CD4-positive, alpha-beta T cell treated with Interleukin-6 at 100 ng/mL for 8 hours (primary cell): Measurements from ENCODE around the gene OR5A2.
"Not testable (repeated sequence)": the region's sequence is repeated elsewhere in the genome, so short reads cannot be mapped to it uniquely, and the experiment has no call there.

ENCODE experiments used
- DNase-seq: peaks from one replicate; pipeline ENCODE4 v3.0.0-alpha.2; 2020; ENCODE audit warnings: mixed read lengths, low spot score

OR5A2 gene

GRCh38 chr11:59394186-59394585, 32.0 kb downstream of the OR5A2 start:
- DNase-seq, result no peak

- DNase-seq, result no peak
Measured at GRCh38 chr11:59380263-59381059, 45.8 kb downstream of the OR5A2 start.

GRCh38 chr11:59372324-59372723, 53.9 kb downstream of the OR5A2 start:
- DNase-seq, result not testable (repeated sequence)

GRCh38 chr11:59368238-59369022, 57.8 kb downstream of the OR5A2 start:
- no peak for DNase-seq
